ENCODE results near the gene ATF7IP. TPM values are rescaled to one million over a fixed set of nuclear protein-coding genes. Genes with fewer than 3 reads are reported as not detected.

ATF7IP gene
- polyA plus RNA-seq, 1 of the 3 experiments (the other 2 are of a cell fraction): 2.8 TPM

DNA sequence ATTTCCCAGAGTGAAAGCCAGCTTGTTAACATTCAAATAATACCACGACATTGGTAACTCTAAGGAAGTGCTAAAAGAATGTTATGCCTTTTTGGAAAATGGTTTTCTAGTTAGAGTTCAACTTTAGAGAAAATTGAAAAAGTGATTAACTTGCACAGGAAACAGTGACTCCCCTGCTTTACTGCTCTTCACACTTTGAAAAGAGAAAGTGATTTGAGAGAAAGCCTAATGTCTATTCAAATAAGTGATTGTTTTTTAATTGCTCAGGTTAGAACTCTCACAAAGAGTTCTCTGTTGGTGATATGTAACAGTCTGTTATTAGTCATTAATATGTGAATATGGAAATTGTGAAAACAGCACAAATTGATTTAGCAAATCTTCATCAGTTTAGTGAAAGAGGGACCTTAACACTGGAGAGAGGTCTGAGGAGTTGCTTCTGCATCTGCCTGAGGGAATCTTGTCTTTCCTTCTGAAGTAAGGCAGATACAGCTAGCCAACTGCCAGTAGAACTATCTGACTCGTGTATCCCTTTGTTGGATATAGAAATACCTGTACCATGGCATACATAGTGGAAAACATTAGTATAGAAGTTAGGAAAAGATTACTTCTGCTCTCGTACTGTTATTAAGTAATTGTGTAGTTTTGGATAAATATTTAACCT, 25.5 kb downstream of the ATF7IP start:
- H2AFZ ChIP-seq (ENCODE audit: low read depth): no peak overlapping the region
- H3K79me2 ChIP-seq (ENCODE audit: insufficient read depth): peaks cover 94% of the 10 kb centered on the region
- H3K4me1 ChIP-seq (ENCODE audit: control insufficient read depth in 1 of 2, insufficient read depth in 2 of 2, low read depth in 1 of 2, low read length in 1 of 2): peaks cover 5 to 22% of the 10 kb centered on the region in 2 experiments; a peak in 2 of 4 replicates
- H3K4me2 ChIP-seq: no peak overlapping the region
- H3K9me2 ChIP-seq: peaks cover 6% of the 10 kb centered on the region; the same call in 1 of the 2 replicates
- H3K4me3 ChIP-seq (ENCODE audit: low read depth in 2 of 2, low read length in 1 of 2): no peak overlapping the region
- TF ChIP-seq NFIC (IDR thresholded peaks at IDR 0.05; ENCODE audit: borderline replicate concordance): no peak
- TF ChIP-seq USF2 (IDR thresholded peaks at IDR 0.05; ENCODE audit: borderline replicate concordance, low read depth, low read length): no peak
- TF ChIP-seq SIN3A (IDR thresholded peaks at IDR 0.05; ENCODE audit: borderline replicate concordance, low read depth, low read length): no peak
- TF ChIP-seq, protein P1, sequence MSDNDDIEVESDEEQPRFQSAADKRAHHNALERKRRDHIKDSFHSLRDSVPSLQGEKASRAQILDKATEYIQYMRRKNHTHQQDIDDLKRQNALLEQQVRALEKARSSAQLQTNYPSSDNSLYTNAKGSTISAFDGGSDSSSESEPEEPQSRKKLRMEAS (IDR thresholded peaks at IDR 0.05; ENCODE audit: low read depth): no peak
- no peak for TF ChIP-seq TAF1 (IDR thresholded peaks at IDR 0.05; ENCODE audit: borderline replicate concordance, low read depth, low read length)
- no peak for TF ChIP-seq EP300 (IDR thresholded peaks at IDR 0.05; ENCODE audit: borderline replicate concordance in 1 of 2, low read depth in 1 of 2, low read length in 1 of 2)
- no peak for TF ChIP-seq MEF2A (IDR thresholded peaks at IDR 0.05; ENCODE audit: borderline replicate concordance, low read depth)
- 60% methylated on average over 3 of the region's 3 CpGs for WGBS (ENCODE audit: low lambda C conversion rate)
- DNase-seq: no peak
- no peak overlapping the region for H3K9ac ChIP-seq
- ChIA-PET POLR2A (no interaction called here), CTCF (interaction anchor here (1.0 kb wide), 1 partner anchor 26 kb away, joined by 3 read pairs; the partner anchor contains the start of gene ATF7IP)
- H3K36me3 ChIP-seq (replicated peaks in 1 of 2; ENCODE audit: control insufficient read depth in 1 of 2, insufficient read depth in 2 of 2, low read length in 1 of 2): peaks cover 2 to 15% of the 10 kb centered on the region in 2 experiments
- no peaks in the 10 kb centered on the region for H4K20me1 ChIP-seq (ENCODE audit: insufficient read depth)
- peak overlapping the region in 1 of 2 experiments; percentile 39; a peak in 2 of 4 replicates for H3K27ac ChIP-seq (ENCODE audit: low read depth in 2 of 2, low read length in 1 of 2)
- no peaks in the 10 kb centered on the region for H3K27me3 ChIP-seq (ENCODE audit: insufficient read depth)
- H3F3A ChIP-seq (replicated peaks; ENCODE audit: insufficient read depth): peaks cover 24% of the 10 kb centered on the region
- H3K9me3 ChIP-seq: 0 out of 2 replicates have a peak, but pooled peaks cover 10% of the 10 kb centered on the region

DNA sequence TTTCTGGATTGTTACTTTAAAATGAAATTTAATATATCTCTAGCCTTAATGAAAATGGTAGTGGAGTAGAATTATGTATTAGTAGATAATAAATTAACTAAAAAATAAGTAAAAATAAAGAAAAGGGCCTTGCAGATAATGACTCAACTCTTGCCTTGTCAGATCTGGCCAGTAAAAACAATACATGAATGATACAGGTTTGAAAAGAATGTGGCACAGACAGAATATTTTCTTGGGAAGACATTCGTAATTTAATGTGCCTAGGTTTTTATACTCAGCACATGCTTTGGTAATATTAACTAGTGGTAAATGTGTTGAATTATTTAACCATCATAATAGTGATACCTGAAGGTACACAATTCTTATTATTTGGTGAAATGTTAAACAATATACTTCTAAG, 28.3 kb downstream of the ATF7IP start:
- WGBS (ENCODE audit: low lambda C conversion rate): 39% methylated on average over 1 of the region's 1 CpG
- Histone ChIP-seq H3K27ac (ENCODE audit: low read depth in 2 of 2, low read length in 1 of 2) (peak overlapping the region; percentile 58 to 95), H3K9me3 (0 out of 2 replicates have a peak, but pooled peaks cover 7% of the 10 kb centered on the region), H3K4me3 (ENCODE audit: low read depth in 2 of 2, low read length in 1 of 2) (no peak overlapping the region), H3K4me1 (ENCODE audit: control insufficient read depth in 1 of 2, insufficient read depth in 2 of 2, low read depth in 1 of 2, low read length in 1 of 2) (peaks cover 5 to 22% of the 10 kb centered on the region in 2 experiments; a peak in 2 of 4 replicates), H4K20me1 (ENCODE audit: insufficient read depth) (no peaks in the 10 kb centered on the region), H3K27me3 (ENCODE audit: insufficient read depth) (no peaks in the 10 kb centered on the region), H3K36me3 (replicated peaks in 1 of 2; ENCODE audit: control insufficient read depth in 1 of 2, insufficient read depth in 2 of 2, low read length in 1 of 2) (peaks cover 2 to 12% of the 10 kb centered on the region in 2 experiments), H2AFZ (ENCODE audit: low read depth) (no peak overlapping the region), H3K9ac (0 out of 2 replicates have a peak overlapping the region, but pooled peaks have one; percentile 20), H3K9me2 (no peaks in the 10 kb centered on the region), H3F3A (replicated peaks; ENCODE audit: insufficient read depth) (peaks cover 28% of the 10 kb centered on the region), H3K79me2 (ENCODE audit: insufficient read depth) (peaks cover 85% of the 10 kb centered on the region), H3K4me2 (0 out of 2 replicates have a peak overlapping the region, but pooled peaks have one; percentile 42)
- TF ChIP-seq SMC3 (IDR thresholded peaks at IDR 0.05; ENCODE audit: low read depth, low read length) (no peak), NFIC (IDR thresholded peaks at IDR 0.05; ENCODE audit: borderline replicate concordance) (no peak), TAF1 (IDR thresholded peaks at IDR 0.05; ENCODE audit: borderline replicate concordance, low read depth, low read length) (no peak), EZH2phosphoT487 (IDR thresholded peaks at IDR 0.05; ENCODE audit: borderline replicate concordance, low read depth) (no peak), RXRA (IDR thresholded peaks at IDR 0.05; ENCODE audit: borderline replicate concordance, low read depth) (no peak), ZBTB33 (IDR thresholded peaks at IDR 0.05; ENCODE audit: borderline replicate concordance, low read depth) (no peak), CHD2 (IDR thresholded peaks at IDR 0.05; ENCODE audit: low read length, partially characterized antibody) (no peak), RFX5 (IDR thresholded peaks at IDR 0.05; ENCODE audit: low read length) (no peak), RAD21 (IDR thresholded peaks at IDR 0.05; ENCODE audit: low read length) (no peak)
- POLR2A ChIA-PET: interaction anchor here (1.9 kb wide), 1 partner anchor 9 kb away, joined by 9 read pairs; no protein-coding TSS in a partner anchor
- CTCF ChIA-PET: interaction anchor here (0.6 to 1.4 kb wide), 3 partner anchors 9 to 155 kb away, joined by 3 read pairs; no protein-coding TSS in a partner anchor
- DNase-seq: no peak
